Measurements from ENCODE around the gene PRPF38B.
A peak's percentile ranks its signal among the peaks of the same experiment; 100 is the strongest.
"Not testable (repeated sequence)": the region's sequence is repeated elsewhere in the genome, so short reads cannot be mapped to it uniquely, and the experiment has no call there.

The PRPF38B gene

DNA sequence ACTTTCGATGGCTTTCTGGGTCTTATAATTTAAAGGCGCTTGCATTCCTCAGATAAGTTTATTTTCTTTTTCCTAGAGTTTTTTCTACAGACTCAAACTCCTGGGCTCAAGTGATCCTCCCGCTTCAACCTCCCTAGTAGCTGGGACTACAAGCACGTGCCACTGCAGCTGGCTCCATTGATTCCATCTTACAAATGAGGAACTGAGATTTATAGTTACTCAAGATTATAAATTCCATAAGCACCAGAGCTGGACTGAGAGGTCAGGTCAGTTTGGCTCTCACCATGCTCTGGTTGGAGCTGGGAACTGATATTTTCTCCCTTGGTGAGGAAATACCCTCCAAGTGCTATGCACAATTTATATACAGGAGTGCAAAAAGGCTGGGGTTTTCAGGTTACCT is 13.4 kb upstream of the PRPF38B start:
- DNase-seq (ENCODE audit: low read depth), result no peak
- no peak overlapping the region for H3K4me3 ChIP-seq (ENCODE audit: low read depth, low read length)
- TF ChIP-seq, protein P1, sequence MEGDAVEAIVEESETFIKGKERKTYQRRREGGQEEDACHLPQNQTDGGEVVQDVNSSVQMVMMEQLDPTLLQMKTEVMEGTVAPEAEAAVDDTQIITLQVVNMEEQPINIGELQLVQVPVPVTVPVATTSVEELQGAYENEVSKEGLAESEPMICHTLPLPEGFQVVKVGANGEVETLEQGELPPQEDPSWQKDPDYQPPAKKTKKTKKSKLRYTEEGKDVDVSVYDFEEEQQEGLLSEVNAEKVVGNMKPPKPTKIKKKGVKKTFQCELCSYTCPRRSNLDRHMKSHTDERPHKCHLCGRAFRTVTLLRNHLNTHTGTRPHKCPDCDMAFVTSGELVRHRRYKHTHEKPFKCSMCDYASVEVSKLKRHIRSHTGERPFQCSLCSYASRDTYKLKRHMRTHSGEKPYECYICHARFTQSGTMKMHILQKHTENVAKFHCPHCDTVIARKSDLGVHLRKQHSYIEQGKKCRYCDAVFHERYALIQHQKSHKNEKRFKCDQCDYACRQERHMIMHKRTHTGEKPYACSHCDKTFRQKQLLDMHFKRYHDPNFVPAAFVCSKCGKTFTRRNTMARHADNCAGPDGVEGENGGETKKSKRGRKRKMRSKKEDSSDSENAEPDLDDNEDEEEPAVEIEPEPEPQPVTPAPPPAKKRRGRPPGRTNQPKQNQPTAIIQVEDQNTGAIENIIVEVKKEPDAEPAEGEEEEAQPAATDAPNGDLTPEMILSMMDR (IDR thresholded peaks at IDR 0.05; ENCODE audit: control insufficient read depth, extremely low read depth, insufficient read depth), result no peak

DNA sequence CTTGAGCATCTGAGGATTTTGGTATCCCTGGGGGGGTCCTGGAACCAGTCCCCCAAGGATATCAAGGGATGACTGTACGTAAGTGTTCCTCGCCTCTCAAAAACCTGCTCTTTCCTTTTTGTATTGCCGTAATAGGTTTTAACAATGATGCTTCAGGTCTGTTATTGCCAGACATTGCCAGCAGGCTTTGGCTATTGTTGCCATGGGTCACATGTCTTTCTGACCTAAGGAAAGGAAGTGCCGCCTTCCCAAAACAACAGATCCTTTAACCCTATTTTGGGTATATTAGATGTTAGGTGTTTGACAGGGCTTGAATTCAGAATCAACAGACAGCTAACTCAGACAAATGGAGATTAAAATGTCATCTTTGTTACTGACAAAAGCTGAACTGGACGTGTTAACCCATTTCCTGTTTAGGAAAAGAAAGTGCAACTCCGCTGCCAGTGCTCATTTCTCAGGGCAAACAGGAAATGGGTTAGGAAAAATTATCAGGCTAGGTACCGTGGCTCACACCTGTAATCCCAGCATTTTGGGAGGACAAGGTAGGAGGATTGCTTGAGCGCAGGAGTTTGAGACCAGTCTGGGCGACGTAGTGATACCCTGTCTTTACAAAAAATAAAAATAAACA is 12.4 kb upstream of the PRPF38B start:
- no peak overlapping the region for H3K4me3 ChIP-seq (ENCODE audit: low read depth, low read length)
- TF ChIP-seq, protein P1 (IDR thresholded peaks at IDR 0.05; ENCODE audit: control insufficient read depth, extremely low read depth, insufficient read depth), result no peak
- DNase-seq (ENCODE audit: low read depth), result no peak

DNA sequence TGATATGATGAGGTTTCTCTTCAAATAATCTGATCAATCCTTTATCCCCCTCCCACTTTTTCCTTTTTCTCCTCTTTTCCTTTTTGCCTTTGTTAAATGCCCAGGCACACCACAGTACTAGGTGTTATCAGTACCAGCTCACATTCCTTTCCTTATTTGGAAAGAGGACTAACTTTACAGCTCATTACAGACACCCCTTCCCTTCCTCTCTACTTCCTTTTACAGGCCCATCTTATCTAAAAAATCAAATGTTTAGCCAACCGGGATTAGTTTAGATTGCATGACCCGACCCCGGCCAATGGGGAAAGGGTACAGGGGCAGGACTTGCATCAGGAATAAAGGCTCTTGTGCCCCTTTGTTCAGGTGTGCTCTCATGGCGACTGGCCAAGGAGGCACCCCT is 10.4 kb upstream of the PRPF38B start:
- DNase-seq (ENCODE audit: low read depth); H3K4me3 ChIP-seq (ENCODE audit: low read depth, low read length): not testable (repeated sequence)

GRCh38 chr1:108685529-108685928 is 6.6 kb upstream of the PRPF38B start:
- DNase-seq (ENCODE audit: low read depth), result no peak
- TF ChIP-seq, protein P1 (IDR thresholded peaks at IDR 0.05; ENCODE audit: control insufficient read depth, extremely low read depth, insufficient read depth), result no peak
- H3K4me3 ChIP-seq (ENCODE audit: low read depth, low read length), result no peak overlapping the region

- DNase-seq (ENCODE audit: low read depth), result no peak
- TF ChIP-seq, protein P1 (IDR thresholded peaks at IDR 0.05; ENCODE audit: control insufficient read depth, extremely low read depth, insufficient read depth), result no peak
- no peak overlapping the region for H3K4me3 ChIP-seq (ENCODE audit: low read depth, low read length)
These were observed 5.3 kb upstream of the PRPF38B start for GRCh38 chr1:108686614-108687313.

DNA sequence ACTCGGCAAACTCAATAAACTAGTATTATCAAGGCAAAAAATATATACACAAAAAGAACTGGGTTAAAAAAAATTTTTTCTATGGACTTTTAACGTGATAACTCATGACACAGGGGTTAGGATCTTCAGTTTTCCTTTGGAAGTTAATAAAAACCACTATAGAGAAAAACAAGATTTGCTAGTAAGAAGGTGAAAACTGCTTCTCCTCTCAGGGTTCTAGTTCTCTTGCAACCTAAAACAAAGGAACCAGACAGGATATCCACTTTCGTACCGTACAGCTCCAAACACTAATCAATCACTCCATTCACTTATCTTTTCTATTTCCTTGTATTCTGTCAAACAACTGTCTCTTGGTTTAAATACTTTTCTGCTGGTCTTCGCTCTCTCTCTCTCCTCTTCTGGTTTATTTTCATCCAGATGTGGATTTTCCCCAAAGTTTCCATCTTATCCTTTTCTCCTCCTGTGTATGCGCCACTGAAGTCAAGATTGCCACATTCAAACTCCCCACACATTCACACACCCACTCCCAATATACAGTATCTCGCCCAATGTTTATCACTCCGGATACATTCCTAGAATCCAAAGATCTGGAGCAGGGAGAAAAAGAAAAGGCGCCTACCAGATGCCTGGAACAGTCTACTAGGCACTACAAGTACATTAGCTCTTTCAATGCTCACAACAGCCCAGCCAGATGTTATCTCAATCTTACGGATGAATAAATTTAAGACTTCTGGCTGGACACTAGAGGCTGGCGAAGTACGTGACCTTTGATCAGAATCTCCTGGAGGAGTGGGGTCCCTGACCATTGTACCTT is 775 bp upstream of the PRPF38B start:
- no peak for DNase-seq (ENCODE audit: low read depth)
- TF ChIP-seq, protein P1 (IDR thresholded peaks at IDR 0.05; ENCODE audit: control insufficient read depth, extremely low read depth, insufficient read depth), result no peak
- peak overlapping the region; percentile 92 for H3K4me3 ChIP-seq (ENCODE audit: low read depth, low read length)
